Fibroblast of mammary gland (primary cell): Measurements from ENCODE around the gene CEP72.
A peak's percentile ranks its signal among the peaks of the same experiment; 100 is the strongest.

ENCODE experiments used
- DNase-seq: peaks from one replicate; pipeline ENCODE4 v3.0.0-alpha.2; 2010; ENCODE audit warnings: low read depth
- H3K4me3 ChIP-seq: 2 replicates; pipeline ENCODE4 v1.5.1; 2011; ENCODE audit warnings: low read depth, mild to moderate bottlenecking, low read length, moderate library complexity; ENCODE audit not compliant: control insufficient read depth
- CTCF ChIP-seq: conservative IDR thresholded peaks from 2 replicates; pipeline ENCODE4 v1.5.1; 2011; ENCODE audit warnings: low read depth, low read length, inconsistent platforms; ENCODE audit not compliant: control insufficient read depth, insufficient read depth

The CEP72 gene

GRCh38 chr5:658103-658502 lies 46.0 kb downstream of the CEP72 start:
- no peak for TF ChIP-seq CTCF
- peak; percentile 6 for DNase-seq
- H3K4me3 ChIP-seq = no peak overlapping the region

- DNase-seq = no peak
- TF ChIP-seq CTCF = no peak
- no peak overlapping the region for H3K4me3 ChIP-seq
Observed at GRCh38 chr5:659496-660263, 47.5 kb downstream of the CEP72 start.

GRCh38 chr5:660491-661030 lies 48.4 kb downstream of the CEP72 start:
- TF ChIP-seq CTCF = no peak
- H3K4me3 ChIP-seq = no peak overlapping the region
- no peak for DNase-seq

GRCh38 chr5:661891-662750 lies 50.0 kb downstream of the CEP72 start:
- H3K4me3 ChIP-seq = no peak overlapping the region
- no peak for DNase-seq

GRCh38 chr5:662751-663435 lies 50.8 kb downstream of the CEP72 start:
- TF ChIP-seq CTCF = no peak
- no peak overlapping the region for H3K4me3 ChIP-seq
- no peak for DNase-seq

More at GRCh38 chr5:661891-662750, 50.0 kb downstream of the CEP72 start:
- TF ChIP-seq CTCF = no peak

- no peak for DNase-seq
- no peak for TF ChIP-seq CTCF
- H3K4me3 ChIP-seq = no peak overlapping the region
Observed at GRCh38 chr5:663436-664342, 51.5 kb downstream of the CEP72 start.
